ENCODE data around the gene DHDH.

- TF ChIP-seq CTCF (IDR thresholded peaks at IDR 0.05; ENCODE audit: insufficient read depth, low read length, poor library complexity, severe bottlenecking) (no peak), EZH2phosphoT487 (conservative IDR thresholded peaks at IDR 0.05; ENCODE audit: low read length) (no peak)
Measured at GRCh38 chr19:48990400-48990799, 56.9 kb downstream of the DHDH start.
